Panc1 (cell line): ENCODE data around the gene FNIP2.

ENCODE experiments used
- POLR2AphosphoS5 ChIP-seq: IDR thresholded peaks from 2 replicates; pipeline ENCODE4 v1.6.1; 2012; ENCODE audit warnings: mild to moderate bottlenecking, low read depth, low read length, moderate library complexity
- SIN3A ChIP-seq: IDR thresholded peaks from 2 replicates; pipeline ENCODE4 v1.6.1; 2012; ENCODE audit warnings: low read depth, mild to moderate bottlenecking, low read length, moderate library complexity, borderline replicate concordance; ENCODE audit not compliant: insufficient read depth
- TF ChIP-seq, protein P1 (sequence below): fragments of 450-650 bp; IDR thresholded peaks from 2 replicates; pipeline ENCODE4 v1.5.1; 2017; ENCODE audit warnings: mild to moderate bottlenecking
- TF ChIP-seq, protein P2 (sequence below), 2 experiments: IDR thresholded peaks; 2 replicates each; pipeline ENCODE4 v1.6.1; 2011 to 2012; ENCODE audit warnings: low read depth in 2 of 2, control low read depth in 1 of 2, low read length in 1 of 2, mild to moderate bottlenecking in 1 of 2, moderate library complexity in 1 of 2; ENCODE audit not compliant: insufficient read depth in 1 of 2

GRCh38 chr4:158770671-158771070 is 1.8 kb downstream of the FNIP2 start:
- TF ChIP-seq, protein P1, sequence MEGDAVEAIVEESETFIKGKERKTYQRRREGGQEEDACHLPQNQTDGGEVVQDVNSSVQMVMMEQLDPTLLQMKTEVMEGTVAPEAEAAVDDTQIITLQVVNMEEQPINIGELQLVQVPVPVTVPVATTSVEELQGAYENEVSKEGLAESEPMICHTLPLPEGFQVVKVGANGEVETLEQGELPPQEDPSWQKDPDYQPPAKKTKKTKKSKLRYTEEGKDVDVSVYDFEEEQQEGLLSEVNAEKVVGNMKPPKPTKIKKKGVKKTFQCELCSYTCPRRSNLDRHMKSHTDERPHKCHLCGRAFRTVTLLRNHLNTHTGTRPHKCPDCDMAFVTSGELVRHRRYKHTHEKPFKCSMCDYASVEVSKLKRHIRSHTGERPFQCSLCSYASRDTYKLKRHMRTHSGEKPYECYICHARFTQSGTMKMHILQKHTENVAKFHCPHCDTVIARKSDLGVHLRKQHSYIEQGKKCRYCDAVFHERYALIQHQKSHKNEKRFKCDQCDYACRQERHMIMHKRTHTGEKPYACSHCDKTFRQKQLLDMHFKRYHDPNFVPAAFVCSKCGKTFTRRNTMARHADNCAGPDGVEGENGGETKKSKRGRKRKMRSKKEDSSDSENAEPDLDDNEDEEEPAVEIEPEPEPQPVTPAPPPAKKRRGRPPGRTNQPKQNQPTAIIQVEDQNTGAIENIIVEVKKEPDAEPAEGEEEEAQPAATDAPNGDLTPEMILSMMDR: no peak
- no peak for TF ChIP-seq SIN3A
- TF ChIP-seq POLR2AphosphoS5: no peak
- TF ChIP-seq, protein P2, sequence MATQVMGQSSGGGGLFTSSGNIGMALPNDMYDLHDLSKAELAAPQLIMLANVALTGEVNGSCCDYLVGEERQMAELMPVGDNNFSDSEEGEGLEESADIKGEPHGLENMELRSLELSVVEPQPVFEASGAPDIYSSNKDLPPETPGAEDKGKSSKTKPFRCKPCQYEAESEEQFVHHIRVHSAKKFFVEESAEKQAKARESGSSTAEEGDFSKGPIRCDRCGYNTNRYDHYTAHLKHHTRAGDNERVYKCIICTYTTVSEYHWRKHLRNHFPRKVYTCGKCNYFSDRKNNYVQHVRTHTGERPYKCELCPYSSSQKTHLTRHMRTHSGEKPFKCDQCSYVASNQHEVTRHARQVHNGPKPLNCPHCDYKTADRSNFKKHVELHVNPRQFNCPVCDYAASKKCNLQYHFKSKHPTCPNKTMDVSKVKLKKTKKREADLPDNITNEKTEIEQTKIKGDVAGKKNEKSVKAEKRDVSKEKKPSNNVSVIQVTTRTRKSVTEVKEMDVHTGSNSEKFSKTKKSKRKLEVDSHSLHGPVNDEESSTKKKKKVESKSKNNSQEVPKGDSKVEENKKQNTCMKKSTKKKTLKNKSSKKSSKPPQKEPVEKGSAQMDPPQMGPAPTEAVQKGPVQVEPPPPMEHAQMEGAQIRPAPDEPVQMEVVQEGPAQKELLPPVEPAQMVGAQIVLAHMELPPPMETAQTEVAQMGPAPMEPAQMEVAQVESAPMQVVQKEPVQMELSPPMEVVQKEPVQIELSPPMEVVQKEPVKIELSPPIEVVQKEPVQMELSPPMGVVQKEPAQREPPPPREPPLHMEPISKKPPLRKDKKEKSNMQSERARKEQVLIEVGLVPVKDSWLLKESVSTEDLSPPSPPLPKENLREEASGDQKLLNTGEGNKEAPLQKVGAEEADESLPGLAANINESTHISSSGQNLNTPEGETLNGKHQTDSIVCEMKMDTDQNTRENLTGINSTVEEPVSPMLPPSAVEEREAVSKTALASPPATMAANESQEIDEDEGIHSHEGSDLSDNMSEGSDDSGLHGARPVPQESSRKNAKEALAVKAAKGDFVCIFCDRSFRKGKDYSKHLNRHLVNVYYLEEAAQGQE (IDR thresholded peaks at IDR 0.05; ENCODE audit: insufficient read depth in 1 of 2, low read depth in 2 of 2, low read length in 1 of 2): no peak
